IMR-90 (cell line): ENCODE results near the gene FAU. TPM values are rescaled to one million over a fixed set of nuclear protein-coding genes. Genes with fewer than 3 reads are reported as not detected.

Source experiments
- ATAC-seq: fragments of 200-7000 bp; cut with Tn5 transposase; 2 replicates; pipeline ENCODE4 v1.9.1; 2020; ENCODE audit warnings: low read depth, mild to moderate bottlenecking, moderate library complexity
- BruUV-seq: library from RNA; stranded (reverse); fragments of 400-500 nt; replicated peaks from 2 replicates; lab custom pipeline; 2021; lab: Mats Ljungman, UMichigan
- CTCF ChIA-PET: fragments of 300-600 bp; formaldehyde crosslinking; extraction: SDS; loops from one replicate; lab custom pipeline; 2021; ENCODE audit warnings: antibody characterized with exemption; lab: Yijun Ruan, JAX
- POLR2A ChIA-PET: fragments of 300-600 bp; sonication (Branson Sonifier 250); formaldehyde crosslinking; loops from one replicate; lab custom pipeline; 2022; ENCODE audit warnings: antibody characterized with exemption; ENCODE audit not compliant: unreplicated experiment; lab: Charles Lee
- DNase-seq: peaks from one replicate; pipeline ENCODE4 v3.0.0; 2013
- H2AFZ ChIP-seq: replicated peaks from 2 replicates; pipeline ENCODE3; 2013; ENCODE audit warnings: low read length, mild to moderate bottlenecking; ENCODE audit not compliant: poor library complexity
- H2AK5ac ChIP-seq: 2 replicates; pipeline ENCODE4 v1.6.1; 2013; ENCODE audit warnings: low read depth, low read length, inconsistent platforms
- H2AK9ac ChIP-seq: replicated peaks from 2 replicates; pipeline ENCODE3; 2013; ENCODE audit warnings: mild to moderate bottlenecking, low read depth, low read length, moderate library complexity; ENCODE audit not compliant: poor library complexity
- H2BK120ac ChIP-seq: 2 replicates; pipeline ENCODE4 v1.6.1; 2013; ENCODE audit warnings: low read depth, low read length, inconsistent platforms
- H2BK15ac ChIP-seq: 3 replicates; pipeline ENCODE4 v1.6.1; 2013; ENCODE audit warnings: low read depth, low read length, inconsistent platforms
- H2BK20ac ChIP-seq: 2 replicates; pipeline ENCODE4 v1.6.1; 2013; ENCODE audit warnings: low read depth, mild to moderate bottlenecking, inconsistent platforms, low read length, moderate library complexity
- H2BK5ac ChIP-seq: 2 replicates; pipeline ENCODE4 v1.6.1; 2013; ENCODE audit warnings: mild to moderate bottlenecking, low read depth, low read length, inconsistent platforms; ENCODE audit not compliant: poor library complexity, severe bottlenecking
- H3K14ac ChIP-seq: replicated peaks from 2 replicates; pipeline ENCODE4 v1.6.1; 2013; ENCODE audit warnings: low read depth, low read length, inconsistent platforms
- H3K18ac ChIP-seq: 2 replicates; pipeline ENCODE4 v1.6.1; 2013; ENCODE audit warnings: low read depth, low read length, control low read depth
- H3K23ac ChIP-seq: 2 replicates; pipeline ENCODE4 v1.6.1; 2013; ENCODE audit warnings: low read depth, low read length, inconsistent platforms
- H3K27ac ChIP-seq: 2 replicates; pipeline ENCODE4 v1.5.1; 2013; ENCODE audit warnings: mild to moderate bottlenecking, control low read depth, low read length; ENCODE audit not compliant: insufficient read depth
- H3K27me3 ChIP-seq: 2 replicates; pipeline ENCODE4 v1.6.1; 2013; ENCODE audit warnings: low read length; ENCODE audit not compliant: control insufficient read depth, insufficient read depth
- H3K36me3 ChIP-seq: 2 replicates; pipeline ENCODE4 v1.6.1; 2013; ENCODE audit warnings: low read length, mixed read lengths; ENCODE audit not compliant: control insufficient read depth, insufficient read depth
- H3K4ac ChIP-seq: 2 replicates; pipeline ENCODE4 v1.6.1; 2013; ENCODE audit warnings: low read depth, low read length, inconsistent platforms
- H3K4me1 ChIP-seq: 2 replicates; pipeline ENCODE4 v1.6.1; 2013; ENCODE audit warnings: low read length, mixed read lengths; ENCODE audit not compliant: control insufficient read depth, insufficient read depth
- H3K4me2 ChIP-seq: 2 replicates; pipeline ENCODE4 v1.6.1; 2013; ENCODE audit warnings: low read depth, mild to moderate bottlenecking, control low read depth, low read length, moderate library complexity
- H3K4me3 ChIP-seq: 2 replicates; pipeline ENCODE4 v1.5.1; 2013; ENCODE audit warnings: low read depth, mild to moderate bottlenecking, control low read depth, low read length, moderate library complexity; ENCODE audit not compliant: insufficient read depth
- H3K56ac ChIP-seq: 2 replicates; pipeline ENCODE4 v1.6.1; 2013; ENCODE audit warnings: low read length, inconsistent platforms; ENCODE audit not compliant: insufficient read depth; ENCODE audit errors: extremely low read depth
- H3K79me1 ChIP-seq, 2 experiments: 2 replicates each; pipeline ENCODE4 v1.6.1; 2013; ENCODE audit warnings: low read length in 2 of 2, inconsistent platforms in 1 of 2, low read depth in 1 of 2
- H3K9ac ChIP-seq: 2 replicates; pipeline ENCODE4 v1.6.1; 2013; ENCODE audit warnings: low read depth, low read length, control low read depth
- H3K9me1 ChIP-seq: 2 replicates; pipeline ENCODE4 v1.6.1; 2013; ENCODE audit warnings: low read length, inconsistent platforms; ENCODE audit not compliant: insufficient read depth
- H3K9me3 ChIP-seq: 2 replicates; pipeline ENCODE4 v1.6.1; 2013; ENCODE audit warnings: low read length; ENCODE audit not compliant: control insufficient read depth, insufficient read depth
- H4K20me1 ChIP-seq: 2 replicates; pipeline ENCODE4 v1.6.1; 2013; ENCODE audit warnings: low read length, inconsistent platforms; ENCODE audit not compliant: insufficient read depth
- H4K5ac ChIP-seq: 2 replicates; pipeline ENCODE4 v1.6.1; 2013; ENCODE audit warnings: mild to moderate bottlenecking, low read depth, low read length, control low read depth
- H4K8ac ChIP-seq, 2 experiments: 2 replicates each; pipeline ENCODE4 v1.6.1; 2013; ENCODE audit warnings: low read depth in 2 of 2, low read length in 2 of 2, control low read depth in 1 of 2, inconsistent platforms in 1 of 2
- H4K91ac ChIP-seq: 2 replicates; pipeline ENCODE4 v1.6.1; 2013; ENCODE audit warnings: low read depth, low read length, inconsistent platforms; ENCODE audit not compliant: insufficient read depth
- BHLHE40 ChIP-seq: fragments of 150-350 bp; IDR thresholded peaks from 2 replicates; pipeline ENCODE4 v1.6.1; 2016; ENCODE audit warnings: mild to moderate bottlenecking, low read depth, low read length
- MAZ ChIP-seq: IDR thresholded peaks from 2 replicates; pipeline ENCODE4 v1.6.1; 2012; ENCODE audit warnings: low read depth, mild to moderate bottlenecking, low read length, improper control_type of control experiment, moderate library complexity, borderline replicate concordance
- MXI1 ChIP-seq: IDR thresholded peaks from 2 replicates; pipeline ENCODE4 v1.6.1; 2012; ENCODE audit warnings: low read depth, mild to moderate bottlenecking, low read length, moderate library complexity, borderline replicate concordance
- POLR2A ChIP-seq: IDR thresholded peaks from 2 replicates; pipeline ENCODE4 v1.6.1; 2012; ENCODE audit warnings: mild to moderate bottlenecking, low read depth, low read length
- USF2 ChIP-seq: fragments of 150-350 bp; IDR thresholded peaks from 2 replicates; pipeline ENCODE4 v1.6.1; 2017; ENCODE audit warnings: mild to moderate bottlenecking, antibody characterized with exemption, low read length, low read depth
- WGBS, 2 experiments: methylation state at CpG; one replicate each; pipeline versions ENCODE4 v1.1.5 to v1.1.7; 2013; ENCODE audit warnings: missing lambda C conversion rate in 2 of 2; ENCODE audit not compliant: insufficient read length in 1 of 2; ENCODE audit errors: extremely low coverage in 2 of 2; 5-methylcytosine and 5-hydroxymethylcytosine counted together
- dilution Hi-C: fragments of 300-500 bp; cut with HindIII; formaldehyde crosslinking; loops from one replicate; pipeline ENCODE4 v1.14.3; 2018; ENCODE audit warnings: low sequenced_read_pairs; ENCODE audit not compliant: unreplicated experiment
- in situ Hi-C: fragments of 300-500 bp; cut with MboI; formaldehyde crosslinking; loops from 3 replicates; pipeline ENCODE4 v1.14.3; 2019; ENCODE audit warnings: low sequenced_read_pairs, inconsistent platforms, mixed read lengths
- intact Hi-C: fragments of 100-400 bp; cut with micrococcal nuclease; formaldehyde crosslinking; loops from 2 replicates; pipeline ENCODE4 v1.10.0; 2022
- polyA plus RNA-seq, 3 experiments: library from polyadenylated mRNA; depleted of rRNA; stranded (reverse); fragments of >200 nt; gene quantifications; 2 replicates each; pipeline ENCODE4 v1.2.3, GENCODE V29; 2012; ENCODE audit warnings: low replicate concordance in 1 of 3
- total RNA-seq: library from RNA; depleted of rRNA; stranded (reverse); fragments of >200 nt; gene quantifications from 2 replicates; pipeline ENCODE4 v1.2.3, GENCODE V29; 2012

FAU gene
- total and polyA plus RNA-seq, 2 of the 4 experiments (the other 2 are of a cell fraction): 189 to 652 TPM

GRCh38 chr11:65116370-65117205 lies 5.3 kb downstream of the FAU start:
- TF ChIP-seq USF2: peak; percentile 36; the same call in 1 of the 2 replicates
- no peak; the same call in none of the 2 replicates for TF ChIP-seq POLR2A
- 0 out of 2 replicates have a peak, but pooled peaks have one; percentile 23 for TF ChIP-seq MAZ
- TF ChIP-seq BHLHE40: peak; percentile 86
- peak; percentile 59 for TF ChIP-seq MXI1

More at GRCh38 chr11:65116370-65117205, 5.3 kb downstream of the FAU start:
- H2AK5ac ChIP-seq: peak overlapping the region; percentile 48
- H2BK120ac ChIP-seq: no peak overlapping the region
- H3K27me3 ChIP-seq: no peaks in the 10 kb centered on the region
- H3K4ac ChIP-seq: peak overlapping the region; percentile 86
- H4K91ac ChIP-seq: no peak overlapping the region
- peaks cover 17 to 45% of the 10 kb centered on the region in 2 experiments for H3K79me1 ChIP-seq
- dilution Hi-C loops: no loop called here
- WGBS, 2 experiments: 16% methylated on average over 51 of the region's 68 CpGs; no CpG with 5 or more reads in 1 of the 2 experiments
- peak overlapping the region; percentile 49 for H4K5ac ChIP-seq
- no peak overlapping the region for H3K14ac ChIP-seq
- 0 out of 2 replicates have a peak, but pooled peaks cover under 1% of the 10 kb centered on the region for H4K20me1 ChIP-seq
- H2AK9ac ChIP-seq: peak overlapping the region; percentile 93
- peak overlapping the region; percentile 37 to 99; a peak in 3 of 4 replicates for H4K8ac ChIP-seq
- ChIA-PET CTCF (no interaction called here), POLR2A (interaction anchor here (1.6 kb wide), 1 partner anchor 65 kb away, joined by 5 read pairs; the partner anchor contains the start of gene CAPN1)
- in situ Hi-C loops: no loop called here
- peak overlapping the region; percentile 19 for H2BK5ac ChIP-seq
- H3K9ac ChIP-seq: peak overlapping the region; percentile 61
- BruUV-seq: no TSS peak
- DNase-seq (peak; percentile 72), ATAC-seq (peak; percentile 8)
- H2BK15ac ChIP-seq: no peak overlapping the region
- no peak overlapping the region for H3K23ac ChIP-seq
- H3K56ac ChIP-seq: no peak overlapping the region
- intact Hi-C loops: loop anchor here (2.0 kb wide), 1 partner anchor 104 kb away; no protein-coding TSS in a partner anchor
- H3K9me3 ChIP-seq: no peaks in the 10 kb centered on the region
- no peak overlapping the region for H2BK20ac ChIP-seq
- peaks cover 19% of the 10 kb centered on the region for H3K36me3 ChIP-seq
- H3K18ac ChIP-seq: no peak overlapping the region
- peak overlapping the region; percentile 47 for H3K27ac ChIP-seq
- H3K4me1 ChIP-seq: peaks cover 14% of the 10 kb centered on the region
- peak overlapping the region; percentile 63 for H3K4me2 ChIP-seq
- H2AFZ ChIP-seq: peak overlapping the region; percentile 95
- H3K9me1 ChIP-seq: 0 out of 2 replicates have a peak, but pooled peaks cover 2% of the 10 kb centered on the region
- peak overlapping the region; percentile 69 for H3K4me3 ChIP-seq
